HG03045 (cell line): ENCODE data around the gene AHCYL1.

Experiments
- ATAC-seq: cut with Tn5 transposase; IDR thresholded peaks from one replicate; pipeline ENCODE4 v1.9.1; 2021; ENCODE audit warnings: mild to moderate bottlenecking, moderate library complexity; ENCODE audit not compliant: unreplicated experiment

AHCYL1 gene

GRCh38 chr1:110059133-110059863 lies 74.7 kb downstream of the AHCYL1 start:
- no peak for ATAC-seq

GRCh38 chr1:110060034-110060661 lies 75.6 kb downstream of the AHCYL1 start:
- no peak for ATAC-seq

DNA sequence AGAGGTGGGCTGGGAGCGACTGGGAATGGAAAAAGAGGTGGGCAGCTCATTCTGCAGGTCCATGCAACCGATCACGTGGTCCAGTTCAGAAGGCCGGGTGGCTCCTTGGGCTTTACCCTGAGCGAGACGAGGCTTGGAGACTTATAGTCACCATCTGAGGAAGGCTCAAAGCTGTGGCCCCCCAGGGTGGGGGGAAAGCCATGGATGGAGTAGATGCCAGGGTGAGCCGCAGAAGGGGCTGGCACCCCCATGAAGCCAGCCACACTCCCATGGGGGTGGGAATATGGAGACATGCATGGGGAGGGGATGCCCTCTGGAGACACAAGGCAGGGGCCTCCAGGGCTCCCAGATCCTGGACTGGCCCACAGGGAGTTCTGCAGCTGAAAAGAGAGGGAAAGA lies 76.1 kb downstream of the AHCYL1 start:
- no peak for ATAC-seq

GRCh38 chr1:110061341-110061740 lies 76.8 kb downstream of the AHCYL1 start:
- ATAC-seq = no peak

DNA sequence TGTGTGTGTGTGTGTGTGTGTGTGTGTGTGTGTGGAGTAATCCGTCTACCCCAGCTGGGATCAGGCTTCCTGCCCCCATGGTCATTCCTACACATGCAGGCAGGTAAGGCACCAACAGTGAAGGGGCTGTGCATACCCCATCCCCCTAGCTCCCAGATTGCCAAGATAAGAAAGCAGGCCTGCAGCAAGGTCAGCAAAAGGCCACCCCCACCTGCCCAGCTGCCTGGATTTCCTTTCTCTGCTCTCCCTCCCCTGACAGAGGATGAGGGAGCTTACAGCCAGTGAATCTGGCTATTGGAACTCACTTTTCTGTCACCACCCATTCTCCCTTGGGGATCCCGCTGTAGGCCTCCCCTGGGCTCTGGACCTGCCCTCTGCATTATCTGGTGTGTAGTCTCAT lies 78.0 kb downstream of the AHCYL1 start:
- ATAC-seq = no peak

- ATAC-seq = no peak
These were observed 79.2 kb downstream of the AHCYL1 start for GRCh38 chr1:110063781-110064180.

DNA sequence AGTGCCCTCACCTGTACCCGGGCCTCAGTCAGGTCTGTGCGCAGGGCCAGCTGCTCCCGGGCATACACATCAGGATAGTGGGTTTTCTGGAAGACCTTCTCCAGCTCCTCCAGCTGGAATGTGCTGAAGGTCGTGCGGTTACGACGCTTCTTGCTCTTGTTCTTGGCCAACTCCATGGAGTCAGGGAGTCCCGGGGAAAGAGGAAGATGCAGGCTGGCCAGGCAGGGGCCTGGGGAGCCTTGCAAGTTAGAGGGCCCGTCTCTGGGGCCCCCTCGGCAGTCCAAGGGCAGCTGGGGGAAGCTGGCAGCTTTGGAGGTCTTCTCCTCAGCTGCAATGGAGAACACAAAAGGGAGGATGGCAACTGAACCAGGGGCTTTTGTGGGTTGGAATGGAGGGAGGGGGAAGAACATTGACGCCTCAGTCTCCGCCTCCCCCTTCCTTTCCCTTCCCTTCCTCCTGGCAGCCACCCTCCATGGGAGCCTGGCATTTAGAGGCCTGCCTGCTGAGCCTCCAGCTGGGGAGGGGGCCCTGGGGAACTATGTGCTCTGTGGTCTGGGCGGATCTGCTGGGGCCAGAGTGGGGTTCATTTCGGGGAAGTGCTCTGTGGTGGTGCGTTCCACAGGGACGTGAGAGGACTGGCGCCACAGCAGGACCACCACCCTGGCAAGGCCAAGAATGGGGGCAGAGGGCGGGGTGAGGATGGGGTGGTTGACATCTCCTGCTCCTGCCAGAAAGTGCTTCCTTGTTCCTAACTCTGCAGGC lies 80.2 kb downstream of the AHCYL1 start:
- no peak for ATAC-seq

DNA sequence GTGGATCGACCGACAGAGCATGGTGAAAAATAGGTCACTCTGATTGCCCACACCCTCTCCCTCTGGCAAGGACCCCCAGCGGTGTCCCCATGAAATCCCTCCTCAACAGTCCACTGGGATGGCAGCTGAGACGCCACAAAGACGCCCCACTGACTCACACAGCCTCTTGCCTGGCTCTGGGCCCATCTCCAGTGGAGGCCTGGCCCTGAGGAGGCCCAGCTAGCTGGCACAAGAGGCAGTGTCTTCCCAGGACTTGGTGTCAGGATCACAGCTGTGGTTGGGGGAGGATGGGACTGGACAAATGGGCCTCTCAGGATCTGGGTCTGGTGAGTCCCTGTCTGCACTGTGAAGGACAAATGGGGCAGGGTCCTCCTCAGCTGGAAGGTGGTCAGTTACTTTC lies 81.3 kb downstream of the AHCYL1 start:
- no peak for ATAC-seq

DNA sequence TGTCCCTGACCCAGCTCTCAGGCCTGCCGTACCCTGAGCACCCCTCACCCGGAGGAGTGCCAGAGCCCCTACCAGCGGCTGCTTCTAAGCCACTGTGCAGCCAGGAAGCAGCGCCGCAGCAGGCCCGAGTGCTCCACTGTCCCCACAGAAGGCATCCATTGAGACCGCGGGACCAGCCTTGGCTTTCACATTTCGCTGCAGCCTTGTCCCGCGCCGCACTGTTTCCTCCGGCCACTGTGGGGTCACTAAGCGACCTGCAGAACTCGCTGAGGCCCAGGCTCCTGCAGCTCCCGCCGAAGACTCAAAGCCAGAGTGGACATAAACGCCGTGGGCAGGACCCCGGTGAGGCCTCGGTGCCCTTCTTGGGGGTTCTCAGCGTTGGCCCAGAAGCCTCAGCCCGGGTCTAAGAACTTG lies 82.9 kb downstream of the AHCYL1 start:
- ATAC-seq = no peak

- no peak for ATAC-seq
These were observed 83.5 kb downstream of the AHCYL1 start for GRCh38 chr1:110067893-110068645.

- ATAC-seq = no peak
These were observed 84.3 kb downstream of the AHCYL1 start for GRCh38 chr1:110068646-110069403.

DNA sequence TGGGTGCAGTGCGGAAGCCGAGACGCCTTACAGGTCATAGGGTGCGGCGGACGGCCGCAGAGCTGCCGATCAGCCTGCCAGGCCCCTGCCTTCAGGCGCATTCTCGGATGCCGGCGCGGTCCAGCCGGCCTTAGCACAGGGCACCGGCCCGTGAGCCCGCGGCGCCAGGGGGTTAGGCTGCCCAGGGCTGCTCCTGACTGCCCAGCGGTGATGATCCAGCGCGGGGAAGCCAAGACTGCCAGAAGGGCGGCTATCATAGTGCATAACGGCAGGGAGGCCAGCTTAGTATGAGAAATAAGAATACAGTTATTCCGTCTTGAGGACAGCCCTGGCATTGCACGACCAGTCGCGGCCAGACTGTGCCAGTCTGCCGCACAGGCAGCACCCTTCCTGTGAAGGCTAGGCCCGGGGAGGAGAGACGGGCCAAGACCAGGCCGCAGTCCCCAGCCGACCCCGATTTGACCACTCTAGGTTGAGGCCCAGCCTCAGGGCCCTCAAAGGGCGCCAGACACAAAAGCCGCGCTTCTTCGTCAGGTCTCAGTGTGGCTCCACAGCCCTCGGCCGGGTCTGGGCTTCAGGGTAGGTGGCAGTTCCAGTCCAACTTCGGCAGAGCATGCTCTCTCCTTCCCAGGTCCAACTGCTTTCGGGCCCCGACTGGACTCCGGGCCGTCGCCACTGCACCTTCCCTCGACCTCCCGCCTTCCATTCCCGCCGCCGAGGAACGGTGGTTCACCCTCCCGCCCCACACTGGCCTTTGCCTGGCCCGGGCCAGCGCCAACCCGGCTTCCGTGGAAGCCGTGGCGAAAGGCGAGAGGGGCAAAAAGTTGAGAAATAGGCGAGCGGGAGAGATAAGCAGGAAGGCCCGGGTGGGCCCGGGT lies 85.1 kb downstream of the AHCYL1 start:
- no peak for ATAC-seq

GRCh38 chr1:110070282-110070669 lies 85.7 kb downstream of the AHCYL1 start:
- ATAC-seq = no peak

- no peak for ATAC-seq
These were observed 86.2 kb downstream of the AHCYL1 start, which contains the start of gene ALX3 for GRCh38 chr1:110070671-110071242. TSS of gene ALX3 (minus strand) at chr1:110070672. CDS start at chr1:110070612, 60 bp downstream.
